ENCODE data around the gene NTF4.

DNA sequence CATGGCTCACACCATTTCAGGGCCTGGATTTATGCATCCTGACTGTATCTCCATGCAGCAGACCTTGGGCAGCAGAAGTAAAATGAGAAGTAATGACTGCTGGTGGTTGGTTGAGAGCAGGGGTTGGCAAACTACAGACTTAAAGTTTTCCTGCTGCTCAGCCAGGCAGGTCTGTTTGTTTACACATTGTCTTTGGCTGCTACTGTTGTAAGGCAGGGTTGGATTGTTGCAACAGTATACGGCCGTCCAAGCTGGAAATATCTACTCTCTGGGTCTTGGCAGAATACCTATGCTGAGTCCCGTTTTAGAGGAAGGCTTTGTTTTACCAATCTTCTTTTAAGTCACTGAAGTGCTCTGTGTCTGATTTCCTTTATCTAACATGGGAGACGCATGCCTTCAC lies 34.2 kb upstream of the NTF4 start:
- TF ChIP-seq, protein P1, sequence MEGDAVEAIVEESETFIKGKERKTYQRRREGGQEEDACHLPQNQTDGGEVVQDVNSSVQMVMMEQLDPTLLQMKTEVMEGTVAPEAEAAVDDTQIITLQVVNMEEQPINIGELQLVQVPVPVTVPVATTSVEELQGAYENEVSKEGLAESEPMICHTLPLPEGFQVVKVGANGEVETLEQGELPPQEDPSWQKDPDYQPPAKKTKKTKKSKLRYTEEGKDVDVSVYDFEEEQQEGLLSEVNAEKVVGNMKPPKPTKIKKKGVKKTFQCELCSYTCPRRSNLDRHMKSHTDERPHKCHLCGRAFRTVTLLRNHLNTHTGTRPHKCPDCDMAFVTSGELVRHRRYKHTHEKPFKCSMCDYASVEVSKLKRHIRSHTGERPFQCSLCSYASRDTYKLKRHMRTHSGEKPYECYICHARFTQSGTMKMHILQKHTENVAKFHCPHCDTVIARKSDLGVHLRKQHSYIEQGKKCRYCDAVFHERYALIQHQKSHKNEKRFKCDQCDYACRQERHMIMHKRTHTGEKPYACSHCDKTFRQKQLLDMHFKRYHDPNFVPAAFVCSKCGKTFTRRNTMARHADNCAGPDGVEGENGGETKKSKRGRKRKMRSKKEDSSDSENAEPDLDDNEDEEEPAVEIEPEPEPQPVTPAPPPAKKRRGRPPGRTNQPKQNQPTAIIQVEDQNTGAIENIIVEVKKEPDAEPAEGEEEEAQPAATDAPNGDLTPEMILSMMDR (IDR thresholded peaks at IDR 0.05; ENCODE audit: low read depth, low read length), result no peak
- no peak for TF ChIP-seq EZH2phosphoT487 (IDR thresholded peaks at IDR 0.05; ENCODE audit: low read depth)
